GM12801 (cell line): ENCODE measurements around the gene SUN3.

Experiments
- CTCF ChIP-seq: IDR thresholded peaks from one replicate; pipeline ENCODE4 v1.5.1; 2011; ENCODE audit warnings: control low read depth; ENCODE audit not compliant: insufficient read length; ENCODE audit errors: extremely low read depth

SUN3 gene

GRCh38 chr7:47942132-47942531 is 86.8 kb downstream of the SUN3 start:
- TF ChIP-seq CTCF = no peak

GRCh38 chr7:47941136-47941844 is 87.6 kb downstream of the SUN3 start:
- no peak for TF ChIP-seq CTCF

GRCh38 chr7:47940088-47941013 is 88.6 kb downstream of the SUN3 start:
- TF ChIP-seq CTCF = no peak

GRCh38 chr7:47939425-47940036 is 89.4 kb downstream of the SUN3 start:
- TF ChIP-seq CTCF = no peak

DNA sequence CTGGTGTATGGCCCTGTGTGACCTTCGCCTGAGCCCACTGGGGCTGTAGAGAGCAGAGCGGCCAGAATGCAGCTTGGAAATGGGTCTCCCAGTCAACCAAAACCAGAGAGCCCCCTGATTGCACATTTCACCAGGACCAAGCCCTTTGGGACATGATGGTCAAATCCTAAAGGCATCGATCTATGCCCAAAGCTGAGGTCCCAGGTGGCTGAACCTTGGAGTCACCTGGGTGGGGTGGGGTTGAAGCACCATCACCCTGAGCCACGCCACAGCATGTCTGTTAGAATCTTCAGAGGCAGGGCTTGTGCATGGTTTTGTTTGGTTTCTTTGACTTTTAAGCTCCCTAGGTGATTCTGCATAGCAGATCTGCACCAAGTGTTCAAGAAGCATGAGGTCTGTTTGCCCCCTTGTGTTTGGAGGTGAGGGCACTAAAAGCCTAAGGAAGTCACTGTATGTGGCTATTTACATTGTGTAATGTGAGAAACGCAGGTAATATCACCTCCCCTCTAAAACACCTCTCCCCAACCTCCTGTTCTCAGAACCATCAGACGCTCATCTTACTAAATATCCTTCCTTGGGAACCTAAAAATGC is 90.2 kb downstream of the SUN3 start:
- no peak for TF ChIP-seq CTCF

GRCh38 chr7:47937711-47938573 is 91.0 kb downstream of the SUN3 start:
- TF ChIP-seq CTCF = no peak
